HG03196 (cell line): ENCODE results near the gene MAP3K7.

ENCODE experiments used
- ATAC-seq: cut with Tn5 transposase; IDR thresholded peaks from one replicate; pipeline ENCODE4 v1.9.1; 2021; ENCODE audit not compliant: unreplicated experiment

The MAP3K7 gene

GRCh38 chr6:90586836-90587638 is at the start of gene MAP3K7:
Gene MAP3K7 (minus strand): TSS chr6:90587072. CDS start chr6:90586883, 189 bp downstream.
- ATAC-seq = peak; percentile 88

- no peak for ATAC-seq
These were observed 44.2 kb upstream of the MAP3K7 start for GRCh38 chr6:90631046-90631445.

- no peak for ATAC-seq
These were observed 34.7 kb upstream of the MAP3K7 start for GRCh38 chr6:90621581-90621980.

- ATAC-seq = no peak
These were observed 32.3 kb upstream of the MAP3K7 start for GRCh38 chr6:90619221-90619620.

GRCh38 chr6:90612313-90612680 is 25.4 kb upstream of the MAP3K7 start:
- ATAC-seq = no peak

GRCh38 chr6:90611543-90612312 is 24.9 kb upstream of the MAP3K7 start:
- no peak for ATAC-seq

- ATAC-seq = peak; percentile 63
These were observed 24.1 kb upstream of the MAP3K7 start for GRCh38 chr6:90610751-90611542.

GRCh38 chr6:90610301-90610750 is 23.5 kb upstream of the MAP3K7 start:
- ATAC-seq = peak; percentile 7

GRCh38 chr6:90605749-90606340 is 19.0 kb upstream of the MAP3K7 start:
- ATAC-seq = no peak

GRCh38 chr6:90604546-90604945 is 17.7 kb upstream of the MAP3K7 start:
- no peak for ATAC-seq

GRCh38 chr6:90599151-90599550 is 12.3 kb upstream of the MAP3K7 start:
- ATAC-seq = no peak

- no peak for ATAC-seq
These were observed 11.5 kb upstream of the MAP3K7 start for GRCh38 chr6:90598192-90598951.

- no peak for ATAC-seq
These were observed 10.2 kb upstream of the MAP3K7 start for GRCh38 chr6:90596967-90597539.

- ATAC-seq = no peak
These were observed 9.0 kb upstream of the MAP3K7 start for GRCh38 chr6:90595854-90596253.

- ATAC-seq = peak; percentile 23
These were observed 381 bp downstream of the MAP3K7 start for GRCh38 chr6:90586546-90586835.

- ATAC-seq = peak; percentile 20
These were observed 2.1 kb downstream of the MAP3K7 start for GRCh38 chr6:90584636-90585255.

GRCh38 chr6:90583836-90584481 is 2.9 kb downstream of the MAP3K7 start:
- ATAC-seq = no peak

GRCh38 chr6:90583179-90583835 is 3.6 kb downstream of the MAP3K7 start:
- no peak for ATAC-seq

- ATAC-seq = no peak
These were observed 5.7 kb downstream of the MAP3K7 start for GRCh38 chr6:90581146-90581545.
